Measurements from ENCODE around the gene PGM5. TPM values are rescaled to one million over a fixed set of nuclear protein-coding genes. Genes with fewer than 3 reads are reported as not detected.
A peak's percentile ranks its signal among the peaks of the same experiment; 100 is the strongest.

Gene PGM5
- total and polyA plus RNA-seq, 2 of the 8 experiments (the other 6 are each of a cell fraction or from before 2014, with no cell fraction given), result not detected

DNA sequence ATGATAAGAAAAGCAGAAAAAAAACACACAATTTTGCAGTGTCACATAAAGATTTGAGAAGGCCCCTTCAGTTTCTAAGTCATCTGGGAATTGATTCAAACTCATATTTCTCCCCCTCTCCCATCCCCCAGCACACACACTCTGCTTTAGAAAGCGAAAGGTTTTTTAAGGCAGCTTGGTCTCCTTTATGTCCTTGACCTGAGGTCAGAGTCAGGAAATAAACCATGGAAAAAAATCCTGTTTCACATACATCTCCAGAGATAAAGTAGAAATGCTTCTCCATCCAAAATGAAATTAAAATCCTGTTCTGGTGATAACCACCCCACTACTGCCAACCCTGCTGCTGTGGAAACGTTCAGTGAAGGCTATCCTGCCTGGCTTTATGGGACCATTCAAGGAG, 131.7 kb downstream of the PGM5 start:
- Histone ChIP-seq H2BK20ac (ENCODE audit: low read length) (no peak overlapping the region), H2BK15ac (ENCODE audit: low read length) (no peak overlapping the region), H3K23me2 (ENCODE audit: low read depth, low read length) (no peaks in the 10 kb centered on the region), H3K14ac (ENCODE audit: insufficient read length) (no peak overlapping the region), H3K56ac (replicated peaks; ENCODE audit: insufficient read length, low read depth, low read length) (peak overlapping the region; percentile 7), H4K5ac (ENCODE audit: insufficient read length, low read depth, low read length) (no peak overlapping the region), H2AK5ac (ENCODE audit: low read depth, low read length) (no peak overlapping the region), H3K18ac (ENCODE audit: extremely low read depth, low read length) (no peak overlapping the region), H2BK12ac (ENCODE audit: low read depth, low read length) (no peak overlapping the region), H4K91ac (replicated peaks; ENCODE audit: insufficient read length, low read length) (no peak overlapping the region), H2BK5ac (ENCODE audit: low read depth, low read length) (no peak overlapping the region), H3K36me3 (ENCODE audit: control insufficient read depth in 2 of 4, insufficient read depth in 4 of 4, low read length in 3 of 4) (no peaks in the 10 kb centered on the region), H3K27ac (ENCODE audit: low read depth, low read length) (no peak overlapping the region), H3K4me3 (ENCODE audit: extremely low read depth in 1 of 4, insufficient read depth in 2 of 4, low read depth in 3 of 4, low read length in 4 of 4) (no peak overlapping the region), H3K79me2 (ENCODE audit: control insufficient read depth in 1 of 2, insufficient read depth in 2 of 2, low read length in 2 of 2) (no peaks in the 10 kb centered on the region), H3K27me3 (replicated peaks in 1 of 4; ENCODE audit: control insufficient read depth in 3 of 4, extremely low read depth in 1 of 4, insufficient read depth in 3 of 4, low read length in 3 of 4) (peaks cover 0 to 3% (median 0%) of the 10 kb centered on the region in 4 experiments; a peak in 3 of 7 replicates), H4K8ac (ENCODE audit: extremely low read depth, insufficient read depth, low read length) (no peak overlapping the region), H3K4me1 (replicated peaks in 1 of 4; ENCODE audit: control insufficient read depth in 3 of 4, insufficient read depth in 4 of 4, low read length in 3 of 4) (no peaks in the 10 kb centered on the region), H4K20me1 (replicated peaks in 1 of 2; ENCODE audit: control insufficient read depth in 1 of 2, insufficient read depth in 2 of 2, low read length in 2 of 2) (no peaks in the 10 kb centered on the region), H2AFZ (ENCODE audit: low read length) (no peak overlapping the region), H3K23ac (ENCODE audit: insufficient read length) (no peak overlapping the region), H2BK120ac (replicated peaks; ENCODE audit: low read depth, low read length) (no peak overlapping the region), H3K9me3 (ENCODE audit: insufficient read depth in 2 of 2, low read depth in 1 of 2, low read length in 1 of 2) (peaks cover 3 to 8% of the 10 kb centered on the region in 2 experiments; a peak in 2 of 4 replicates), H3K79me1 (ENCODE audit: low read depth, low read length) (no peaks in the 10 kb centered on the region), H3K4me2 (ENCODE audit: insufficient read depth in 1 of 2, low read depth in 2 of 2, low read length in 2 of 2) (no peak overlapping the region), H3K4ac (replicated peaks; ENCODE audit: insufficient read length, low read depth, low read length) (no peak overlapping the region), H3K9ac (replicated peaks in 1 of 4; ENCODE audit: extremely low read depth in 1 of 4, low read depth in 3 of 4, low read length in 3 of 4) (no peak overlapping the region)
- TF ChIP-seq HDAC2 (IDR thresholded peaks at IDR 0.05; ENCODE audit: borderline replicate concordance in 1 of 2, low read depth in 2 of 2, low read length in 2 of 2), result no peak
- TF ChIP-seq, protein P1, sequence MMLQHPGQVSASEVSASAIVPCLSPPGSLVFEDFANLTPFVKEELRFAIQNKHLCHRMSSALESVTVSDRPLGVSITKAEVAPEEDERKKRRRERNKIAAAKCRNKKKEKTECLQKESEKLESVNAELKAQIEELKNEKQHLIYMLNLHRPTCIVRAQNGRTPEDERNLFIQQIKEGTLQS (IDR thresholded peaks at IDR 0.05; ENCODE audit: insufficient read depth, low read depth, low read length), result no peak
- TF ChIP-seq CEBPB (IDR thresholded peaks at IDR 0.05; ENCODE audit: low read depth, low read length), result no peak
- TF ChIP-seq CHD1 (IDR thresholded peaks at IDR 0.05; ENCODE audit: low read depth, low read length), result no peak
- no peak for DNase-seq (ENCODE audit: low read depth in 1 of 2, low spot score in 2 of 2)
- FAIRE-seq, result no peak
- ChIA-PET POLR2A (ENCODE audit: partially characterized antibody) (no interaction called here), CTCF (ENCODE audit: partially characterized antibody) (no interaction called here)
- 77% methylated on average over 2 of the region's 2 CpGs; no CpG with 5 or more reads in 1 of the 2 experiments for WGBS, 2 experiments (ENCODE audit: extremely low coverage in 1 of 2, insufficient coverage in 1 of 2, insufficient read length in 1 of 2, insufficient replicate concordance in 2 of 2, low coverage in 1 of 2, low lambda C conversion rate in 2 of 2, missing lambda C conversion rate in 1 of 2)
